GM10266 (cell line): ENCODE results near the gene INTS4.

Experiments used
- DNase-seq: peaks from one replicate; pipeline ENCODE4 v3.0.0; 2012; ENCODE audit errors: extremely low spot score
- TF ChIP-seq, protein P1 (sequence below): IDR thresholded peaks from 2 replicates; pipeline ENCODE4 v1.5.1; 2012; ENCODE audit warnings: mild to moderate bottlenecking, low read depth; ENCODE audit not compliant: control insufficient read depth, insufficient read depth; ENCODE audit errors: missing control alignments

Gene INTS4

DNA sequence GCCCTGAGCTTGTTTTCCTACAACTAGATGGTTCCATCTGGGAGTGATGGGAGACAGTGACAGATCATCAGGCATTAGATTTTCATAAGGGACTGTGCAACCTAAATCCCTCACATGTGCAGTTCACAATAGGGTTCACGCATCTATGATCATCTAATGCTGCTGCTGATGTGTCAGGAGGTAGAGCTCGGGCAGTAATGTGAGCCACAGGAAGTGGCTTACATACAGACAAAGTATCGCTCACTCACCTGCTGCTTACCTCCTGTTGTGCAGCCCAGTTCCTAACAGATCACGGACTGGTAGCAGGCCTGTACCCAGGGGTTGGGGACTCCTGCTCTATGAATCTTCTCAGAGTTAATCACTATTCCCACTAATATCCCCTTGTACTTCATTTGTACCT is 161.2 kb downstream of the INTS4 start:
- TF ChIP-seq, protein P1, sequence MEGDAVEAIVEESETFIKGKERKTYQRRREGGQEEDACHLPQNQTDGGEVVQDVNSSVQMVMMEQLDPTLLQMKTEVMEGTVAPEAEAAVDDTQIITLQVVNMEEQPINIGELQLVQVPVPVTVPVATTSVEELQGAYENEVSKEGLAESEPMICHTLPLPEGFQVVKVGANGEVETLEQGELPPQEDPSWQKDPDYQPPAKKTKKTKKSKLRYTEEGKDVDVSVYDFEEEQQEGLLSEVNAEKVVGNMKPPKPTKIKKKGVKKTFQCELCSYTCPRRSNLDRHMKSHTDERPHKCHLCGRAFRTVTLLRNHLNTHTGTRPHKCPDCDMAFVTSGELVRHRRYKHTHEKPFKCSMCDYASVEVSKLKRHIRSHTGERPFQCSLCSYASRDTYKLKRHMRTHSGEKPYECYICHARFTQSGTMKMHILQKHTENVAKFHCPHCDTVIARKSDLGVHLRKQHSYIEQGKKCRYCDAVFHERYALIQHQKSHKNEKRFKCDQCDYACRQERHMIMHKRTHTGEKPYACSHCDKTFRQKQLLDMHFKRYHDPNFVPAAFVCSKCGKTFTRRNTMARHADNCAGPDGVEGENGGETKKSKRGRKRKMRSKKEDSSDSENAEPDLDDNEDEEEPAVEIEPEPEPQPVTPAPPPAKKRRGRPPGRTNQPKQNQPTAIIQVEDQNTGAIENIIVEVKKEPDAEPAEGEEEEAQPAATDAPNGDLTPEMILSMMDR = no peak
- DNase-seq = no peak

DNA sequence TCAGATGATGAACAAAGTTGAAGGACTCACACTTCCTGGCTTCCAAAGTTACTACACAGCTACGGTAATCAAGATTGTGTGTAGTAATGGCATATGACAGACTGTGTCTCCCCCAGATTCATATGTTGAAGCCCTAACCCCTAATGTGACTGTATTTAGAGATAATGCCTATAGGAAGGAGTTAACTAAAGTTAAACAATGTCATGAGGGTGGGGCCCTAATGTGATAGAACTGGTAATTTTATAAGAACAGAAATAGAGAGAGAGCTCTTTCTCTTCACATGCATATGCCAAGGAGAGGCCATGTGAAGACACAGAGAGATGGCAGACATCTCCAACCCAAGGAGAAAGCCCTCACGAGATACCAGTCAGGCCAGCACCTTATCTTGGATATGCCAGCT is 165.5 kb downstream of the INTS4 start:
- TF ChIP-seq, protein P1 = no peak
- DNase-seq = no peak
